Vagina (tissue), 2 donors: ENCODE data around the gene CCDC9.

Experiments used
- CTCF ChIP-seq, 3 experiments: fragments of 450-650 bp in 2 of 3; fragments of 200-600 bp in 1 of 3; sonication (generic) in 1 of 3; IDR thresholded peaks; one replicate each; pipeline ENCODE4 v1.5.1; 2017 to 2019; ENCODE audit warnings: antibody characterized with exemption in 3 of 3, mild to moderate bottlenecking in 2 of 3, moderate library complexity in 2 of 3
- POLR2A ChIP-seq, 2 donors: fragments of 450-650 bp; IDR thresholded peaks; one replicate each; pipeline ENCODE4 v1.6.1; 2017; ENCODE audit warnings: antibody characterized with exemption in 2 of 2, mild to moderate bottlenecking in 2 of 2, moderate library complexity in 2 of 2

- no peak for TF ChIP-seq CTCF (IDR thresholded peaks at IDR 0.05)
- TF ChIP-seq POLR2A (IDR thresholded peaks at IDR 0.05), result no peak
Observed at GRCh38 chr19:47315125-47315821, 58.9 kb downstream of the CCDC9 start.
